Bronchial epithelial cell (primary cell): ENCODE data around the gene WDR89. TPM values are rescaled to one million over a fixed set of nuclear protein-coding genes. Genes with fewer than 3 reads are reported as not detected.

Experiments
- DNase-seq: peaks from one replicate; pipeline ENCODE4 v3.0.0-alpha.2; 2010; ENCODE audit warnings: low read depth
- FAIRE-seq: peaks from 2 replicates; lab custom pipeline; 2011; peaks lifted over from hg19 to GRCh38; lab: Jason Lieb, UNC
- H3K27me3 ChIP-seq: 2 replicates; pipeline ENCODE4 v1.5.1; 2011; ENCODE audit warnings: low read length; ENCODE audit not compliant: control insufficient read depth, insufficient read depth
- H3K36me3 ChIP-seq: 2 replicates; pipeline ENCODE4 v1.5.1; 2011; ENCODE audit warnings: low read length; ENCODE audit not compliant: control insufficient read depth, insufficient read depth
- H3K4me3 ChIP-seq: 2 replicates; pipeline ENCODE4 v1.5.1; 2011; ENCODE audit warnings: mild to moderate bottlenecking, low read depth, low read length, control low read depth
- total RNA-seq: library from RNA; depleted of rRNA; stranded (reverse); fragments of >200 nt; gene quantifications from 2 replicates; pipeline ENCODE4 v1.2.1, GENCODE V29; 2014
- TF ChIP-seq, protein P1 (sequence below): IDR thresholded peaks from 2 replicates; pipeline ENCODE4 v1.5.1; 2011; ENCODE audit warnings: mild to moderate bottlenecking, moderate library complexity, low read length, control low read depth, inconsistent platforms; ENCODE audit not compliant: insufficient read depth, severe bottlenecking

WDR89 gene
- total RNA-seq, 1 donor from 2014 or later, result 20.0 TPM

DNA sequence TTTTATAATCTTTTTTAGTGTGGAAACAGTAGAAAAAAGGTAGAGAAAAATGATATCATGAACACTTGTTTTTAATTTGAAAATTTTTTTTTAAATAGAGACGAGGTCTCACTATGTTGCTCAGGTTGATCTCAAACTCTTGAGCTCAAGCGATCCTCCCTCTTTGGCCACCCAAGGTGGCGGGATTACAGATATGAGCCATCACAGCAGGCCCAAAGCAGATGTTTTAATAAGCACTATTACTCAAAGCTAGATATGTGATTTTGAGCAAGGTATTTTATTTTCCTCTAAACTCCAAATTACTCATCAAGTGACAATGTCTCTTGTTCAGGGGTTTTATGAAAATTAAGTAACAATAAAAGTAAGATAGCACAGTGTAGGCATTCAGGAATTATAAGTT is 10.7 kb upstream of the WDR89 start:
- Histone ChIP-seq H3K27me3 (no peaks in the 10 kb centered on the region), H3K36me3 (peaks cover 1% of the 10 kb centered on the region), H3K4me3 (no peak overlapping the region)
- TF ChIP-seq, protein P1, sequence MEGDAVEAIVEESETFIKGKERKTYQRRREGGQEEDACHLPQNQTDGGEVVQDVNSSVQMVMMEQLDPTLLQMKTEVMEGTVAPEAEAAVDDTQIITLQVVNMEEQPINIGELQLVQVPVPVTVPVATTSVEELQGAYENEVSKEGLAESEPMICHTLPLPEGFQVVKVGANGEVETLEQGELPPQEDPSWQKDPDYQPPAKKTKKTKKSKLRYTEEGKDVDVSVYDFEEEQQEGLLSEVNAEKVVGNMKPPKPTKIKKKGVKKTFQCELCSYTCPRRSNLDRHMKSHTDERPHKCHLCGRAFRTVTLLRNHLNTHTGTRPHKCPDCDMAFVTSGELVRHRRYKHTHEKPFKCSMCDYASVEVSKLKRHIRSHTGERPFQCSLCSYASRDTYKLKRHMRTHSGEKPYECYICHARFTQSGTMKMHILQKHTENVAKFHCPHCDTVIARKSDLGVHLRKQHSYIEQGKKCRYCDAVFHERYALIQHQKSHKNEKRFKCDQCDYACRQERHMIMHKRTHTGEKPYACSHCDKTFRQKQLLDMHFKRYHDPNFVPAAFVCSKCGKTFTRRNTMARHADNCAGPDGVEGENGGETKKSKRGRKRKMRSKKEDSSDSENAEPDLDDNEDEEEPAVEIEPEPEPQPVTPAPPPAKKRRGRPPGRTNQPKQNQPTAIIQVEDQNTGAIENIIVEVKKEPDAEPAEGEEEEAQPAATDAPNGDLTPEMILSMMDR, result no peak
- FAIRE-seq (no peak), DNase-seq (no peak)

DNA sequence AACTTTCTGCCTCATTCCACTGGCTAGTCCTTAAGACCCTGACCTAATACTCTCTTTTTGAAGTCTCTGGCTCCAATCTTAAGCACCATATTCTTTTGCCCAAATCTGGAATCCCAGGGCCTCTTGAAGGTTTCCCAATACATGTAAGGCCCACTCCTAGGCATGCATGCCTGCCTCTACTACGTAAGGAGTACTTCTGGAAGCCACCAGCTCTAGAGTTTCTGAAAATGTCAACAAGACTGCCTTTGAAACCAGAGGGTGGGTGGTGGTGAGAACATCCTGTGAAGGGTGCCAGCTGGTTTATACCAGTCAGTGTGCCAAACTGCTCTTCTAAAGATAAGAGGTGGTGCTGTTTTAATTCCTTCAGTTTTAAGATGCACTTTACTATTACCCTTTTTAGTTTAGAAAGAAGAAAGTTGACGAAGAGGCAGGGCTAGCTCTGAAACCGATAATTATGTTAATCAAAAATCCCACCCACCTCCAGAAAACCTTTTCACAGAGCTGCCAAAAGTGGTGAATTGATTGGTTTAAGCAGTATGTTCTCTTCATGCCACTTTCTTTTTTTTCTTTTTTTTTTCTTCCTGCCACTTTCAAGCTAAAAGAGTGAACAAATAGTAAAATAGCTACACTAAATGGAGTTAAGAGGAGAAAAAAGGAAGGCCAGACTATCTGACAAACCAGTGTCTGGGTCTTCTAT is 8.7 kb upstream of the WDR89 start:
- H3K36me3 ChIP-seq, result no peaks in the 10 kb centered on the region
- DNase-seq (no peak), FAIRE-seq (no peak)
- H3K4me3 ChIP-seq, result no peak overlapping the region
- TF ChIP-seq, protein P1, result no peak
- no peaks in the 10 kb centered on the region for H3K27me3 ChIP-seq

DNA sequence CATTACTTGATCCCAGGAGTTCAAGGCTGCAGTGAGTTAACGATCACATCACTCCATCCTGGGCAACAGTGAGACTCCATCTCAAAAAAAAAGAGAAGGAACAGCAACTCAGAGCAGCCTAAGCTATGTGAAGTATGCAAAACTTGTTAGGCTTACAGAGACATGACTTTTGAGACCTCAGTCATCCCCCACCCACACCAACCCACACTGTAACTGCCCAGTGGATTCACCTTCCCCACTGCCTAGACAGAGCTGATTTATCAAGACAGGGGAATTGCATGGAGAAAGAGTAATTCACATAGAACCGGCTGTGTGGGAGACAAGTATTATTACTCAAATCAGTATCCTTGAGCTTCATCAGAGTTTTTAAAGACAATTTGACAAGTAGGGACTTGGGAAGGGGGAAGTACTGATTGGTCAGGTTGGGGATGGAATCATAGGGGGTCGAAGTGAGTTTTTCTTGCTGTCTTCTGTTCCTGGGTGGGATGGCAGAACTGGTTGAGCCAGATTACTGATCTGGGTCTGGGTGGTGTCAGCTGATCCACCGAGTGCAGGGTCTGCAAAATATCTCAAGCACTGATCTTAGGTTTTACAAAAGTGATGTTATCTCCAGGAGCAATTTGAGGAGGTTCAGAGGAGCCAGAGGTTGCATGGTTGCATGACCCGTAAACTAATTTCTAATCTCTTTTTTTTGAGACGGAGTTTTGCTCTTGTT is 6.2 kb upstream of the WDR89 start:
- no peaks in the 10 kb centered on the region for H3K36me3 ChIP-seq
- FAIRE-seq, result no peak
- no peak for DNase-seq
- no peak overlapping the region for H3K4me3 ChIP-seq
- no peaks in the 10 kb centered on the region for H3K27me3 ChIP-seq
- TF ChIP-seq, protein P1, result no peak

DNA sequence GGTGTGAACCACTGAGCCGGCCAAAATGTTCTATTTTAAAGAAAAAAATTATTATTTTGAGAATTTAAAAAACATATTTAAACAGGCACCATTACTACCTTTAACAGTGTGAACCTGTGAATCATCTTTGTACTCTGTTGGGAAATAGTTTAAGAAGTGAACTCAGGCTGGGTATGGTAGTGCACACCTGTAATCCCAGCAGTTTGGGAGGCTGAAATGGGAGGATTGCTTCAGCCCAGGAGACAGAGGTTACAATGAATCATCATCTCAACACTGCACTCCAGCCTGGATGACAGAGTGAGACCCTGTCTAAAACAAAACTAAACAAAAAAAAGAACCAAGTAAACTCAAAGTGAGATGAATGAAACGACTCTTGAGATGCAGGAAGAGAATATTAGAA is 3.1 kb upstream of the WDR89 start:
- Histone ChIP-seq H3K4me3 (no peak overlapping the region), H3K36me3 (no peaks in the 10 kb centered on the region), H3K27me3 (no peaks in the 10 kb centered on the region)
- TF ChIP-seq, protein P1, result no peak
- FAIRE-seq (no peak), DNase-seq (peak; percentile 26)

DNA sequence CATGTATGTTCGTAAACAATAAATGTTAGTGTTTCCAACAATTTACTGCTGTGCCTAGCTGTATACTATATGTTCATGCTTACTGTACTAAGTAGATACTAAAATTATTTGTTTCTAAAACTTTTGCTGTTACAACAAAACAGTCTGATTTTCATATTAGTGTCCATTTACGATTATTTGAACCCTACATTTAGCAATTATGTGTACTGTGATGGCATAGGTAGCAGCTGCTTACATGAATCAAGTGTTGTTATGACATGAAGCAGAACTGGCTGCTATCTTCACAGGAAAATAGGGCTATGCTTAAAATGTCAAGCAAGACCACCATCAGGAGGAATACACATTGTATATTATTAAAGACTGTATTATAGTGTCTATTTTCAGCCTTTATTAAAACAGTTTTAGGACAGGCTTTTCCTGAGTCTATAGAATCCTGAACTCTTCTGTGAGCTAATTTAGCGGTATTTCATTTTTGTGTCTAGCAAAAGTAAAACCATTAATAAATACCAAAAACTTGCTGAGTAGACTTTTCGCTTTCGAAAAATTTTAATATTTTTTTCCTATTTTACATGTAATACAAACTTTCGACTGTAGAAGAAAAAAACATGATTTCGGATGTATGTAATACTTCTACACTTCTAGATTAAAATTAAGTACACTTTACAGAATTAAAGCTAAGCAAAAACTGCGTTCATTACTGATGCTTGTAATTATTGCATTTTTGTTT is 1.1 kb upstream of the WDR89 start:
- FAIRE-seq (no peak), DNase-seq (no peak)
- Histone ChIP-seq H3K36me3 (no peaks in the 10 kb centered on the region), H3K27me3 (no peaks in the 10 kb centered on the region), H3K4me3 (peak overlapping the region; percentile 52)
- TF ChIP-seq, protein P1, result no peak
